Lower lobe of right lung (tissue), 2 donors: ENCODE results near the gene ADNP2. TPM values are rescaled to one million over a fixed set of nuclear protein-coding genes. Genes with fewer than 3 reads are reported as not detected.

Experiments used
- ATAC-seq, 2 donors: fragments of 200-7000 bp; cut with Tn5 transposase; one replicate each; pipeline ENCODE4 v1.9.1; 2020 to 2022; ENCODE audit warnings: mild to moderate bottlenecking in 2 of 2, moderate library complexity in 2 of 2
- DNase-seq: peaks from one replicate; pipeline ENCODE4 v3.0.0-alpha.2; 2020
- H3K27ac ChIP-seq: fragments of 200-600 bp; one replicate; pipeline ENCODE4 v1.8.0; 2022
- H3K27me3 ChIP-seq: fragments of 200-600 bp; one replicate; pipeline ENCODE4 v1.8.0; 2022; ENCODE audit warnings: low read depth
- H3K36me3 ChIP-seq: fragments of 200-600 bp; one replicate; pipeline ENCODE4 v1.8.0; 2022; ENCODE audit warnings: mild to moderate bottlenecking
- H3K4me1 ChIP-seq: fragments of 200-600 bp; one replicate; pipeline ENCODE4 v1.8.0; 2022
- H3K4me3 ChIP-seq: fragments of 200-600 bp; one replicate; pipeline ENCODE4 v1.8.0; 2022; ENCODE audit warnings: mild to moderate bottlenecking
- H3K9me3 ChIP-seq: fragments of 200-600 bp; one replicate; pipeline ENCODE4 v1.8.0; 2022
- intact Hi-C: fragments of 100-400 bp; cut with DNase I; formaldehyde crosslinking; loops from one replicate; pipeline ENCODE4 v1.11.0; 2022
- total RNA-seq: library from RNA; stranded (reverse); fragmentation: NEBNext Ultra II Directional; extraction: Animal tissue kit (Norgen Biotek cat#: 25700); gene quantifications from one replicate; pipeline ENCODE4 v1.2.1, GENCODE V29; 2021
- TF ChIP-seq, protein P1 (sequence below): fragments of 200-600 bp; IDR thresholded peaks from one replicate; pipeline ENCODE4 v1.8.0; 2022; ENCODE audit warnings: antibody characterized with exemption, mild to moderate bottlenecking
- donor health status: DM: no; HTN: yes; CAD: no; lungs with severe emphysema.

Gene ADNP2
- total RNA-seq, 1 donor from 2014 or later, result 16.5 TPM

DNA sequence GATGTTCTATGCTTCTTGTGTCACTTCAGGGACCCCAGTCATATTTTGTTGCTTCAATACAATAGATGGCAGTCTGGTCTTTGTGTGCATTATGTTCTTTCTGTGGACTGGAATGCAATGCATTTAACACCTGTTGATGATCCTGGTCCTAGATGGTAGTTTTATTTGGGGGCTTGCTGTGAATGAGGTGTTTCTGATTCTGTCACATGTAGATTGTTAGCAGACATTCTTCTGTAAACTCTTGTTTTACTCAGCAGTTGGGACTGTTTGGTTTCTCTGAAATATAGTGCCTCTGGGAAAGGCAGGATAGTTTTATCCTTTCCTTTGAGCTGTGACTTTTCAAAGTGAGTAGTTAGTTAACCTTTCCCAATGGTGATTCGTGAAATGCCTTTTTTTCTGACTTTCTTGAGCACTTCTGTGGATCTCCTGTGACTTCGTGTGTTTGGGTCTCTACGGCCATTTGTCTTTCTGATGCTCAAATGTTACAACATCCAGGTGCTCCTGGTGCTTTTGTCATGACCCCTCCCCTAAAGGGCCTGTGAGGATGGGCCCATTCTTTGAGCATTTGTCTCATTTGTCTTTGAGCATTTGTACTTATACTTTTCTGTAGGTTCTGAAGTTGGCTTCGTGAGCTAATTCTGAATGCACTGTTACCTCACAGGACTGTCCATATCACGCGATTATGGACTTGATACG, 20.8 kb downstream of the ADNP2 start:
- Histone ChIP-seq H3K36me3 (peaks cover 20% of the 10 kb centered on the region), H3K27ac (no peak overlapping the region), H3K4me3 (no peak overlapping the region), H3K9me3 (no peaks in the 10 kb centered on the region), H3K27me3 (no peaks in the 10 kb centered on the region), H3K4me1 (no peaks in the 10 kb centered on the region)
- ATAC-seq (no peak), DNase-seq (no peak)
- TF ChIP-seq, protein P1, sequence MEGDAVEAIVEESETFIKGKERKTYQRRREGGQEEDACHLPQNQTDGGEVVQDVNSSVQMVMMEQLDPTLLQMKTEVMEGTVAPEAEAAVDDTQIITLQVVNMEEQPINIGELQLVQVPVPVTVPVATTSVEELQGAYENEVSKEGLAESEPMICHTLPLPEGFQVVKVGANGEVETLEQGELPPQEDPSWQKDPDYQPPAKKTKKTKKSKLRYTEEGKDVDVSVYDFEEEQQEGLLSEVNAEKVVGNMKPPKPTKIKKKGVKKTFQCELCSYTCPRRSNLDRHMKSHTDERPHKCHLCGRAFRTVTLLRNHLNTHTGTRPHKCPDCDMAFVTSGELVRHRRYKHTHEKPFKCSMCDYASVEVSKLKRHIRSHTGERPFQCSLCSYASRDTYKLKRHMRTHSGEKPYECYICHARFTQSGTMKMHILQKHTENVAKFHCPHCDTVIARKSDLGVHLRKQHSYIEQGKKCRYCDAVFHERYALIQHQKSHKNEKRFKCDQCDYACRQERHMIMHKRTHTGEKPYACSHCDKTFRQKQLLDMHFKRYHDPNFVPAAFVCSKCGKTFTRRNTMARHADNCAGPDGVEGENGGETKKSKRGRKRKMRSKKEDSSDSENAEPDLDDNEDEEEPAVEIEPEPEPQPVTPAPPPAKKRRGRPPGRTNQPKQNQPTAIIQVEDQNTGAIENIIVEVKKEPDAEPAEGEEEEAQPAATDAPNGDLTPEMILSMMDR, result no peak
- intact Hi-C loops, result no loop called here

DNA sequence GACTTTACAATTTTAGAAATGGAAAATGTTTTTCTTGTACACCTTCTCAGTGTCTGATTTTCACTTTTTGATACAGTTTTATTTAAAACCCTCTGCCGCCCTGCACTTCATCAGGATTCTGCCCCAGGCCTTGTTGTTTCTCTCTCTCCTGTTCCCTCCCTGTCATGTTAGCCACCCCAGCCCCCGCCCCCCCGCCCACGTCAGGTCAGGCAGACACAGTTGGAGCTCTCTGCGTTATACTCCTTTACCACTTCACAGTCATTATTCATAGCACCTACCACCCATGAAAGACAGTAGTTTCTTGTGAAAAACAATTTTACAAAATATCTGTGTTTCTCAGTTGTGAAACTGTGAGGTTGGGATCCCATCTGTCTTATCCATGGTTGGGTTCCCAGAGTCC, 21.5 kb downstream of the ADNP2 start:
- Histone ChIP-seq H3K4me1 (no peaks in the 10 kb centered on the region), H3K9me3 (no peaks in the 10 kb centered on the region), H3K27ac (no peak overlapping the region), H3K27me3 (no peaks in the 10 kb centered on the region), H3K36me3 (peaks cover 26% of the 10 kb centered on the region), H3K4me3 (no peak overlapping the region)
- ATAC-seq (no peak), DNase-seq (no peak)
- intact Hi-C loops, result no loop called here
- TF ChIP-seq, protein P1, result no peak

DNA sequence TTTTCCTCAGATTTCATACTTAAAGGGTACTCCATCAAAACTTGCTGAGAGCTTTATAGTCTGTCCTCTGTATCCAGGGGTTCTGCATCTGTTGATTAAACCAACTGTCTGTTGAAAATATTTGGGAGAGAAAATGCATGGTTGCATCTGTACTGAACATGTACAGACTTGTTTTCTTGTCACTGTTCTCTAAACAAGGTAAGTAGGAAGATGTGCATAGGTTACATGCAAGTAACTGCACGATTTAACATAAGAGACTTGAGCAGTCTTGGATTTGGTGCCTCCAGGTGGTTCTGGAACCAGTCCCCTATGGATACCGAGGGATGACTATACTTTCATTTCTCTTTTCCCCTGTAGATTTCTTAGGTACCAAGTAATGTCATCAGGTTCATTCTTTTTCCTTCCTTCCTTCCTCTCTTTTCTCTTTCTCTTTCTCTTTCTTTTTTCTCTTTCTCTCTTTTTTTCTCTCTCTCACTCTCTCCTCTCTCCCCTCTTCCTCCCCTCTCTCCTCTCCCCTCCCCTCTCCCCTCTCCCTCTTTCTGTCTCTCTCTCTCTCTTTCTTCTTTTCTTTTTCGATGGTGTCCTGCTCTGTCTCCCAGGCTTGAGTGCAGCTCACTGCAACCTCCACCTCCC, 23.2 kb downstream of the ADNP2 start:
- intact Hi-C loops, result no loop called here
- Histone ChIP-seq H3K4me3 (no peak overlapping the region), H3K27me3 (no peaks in the 10 kb centered on the region), H3K9me3 (no peaks in the 10 kb centered on the region), H3K36me3 (peaks cover 43% of the 10 kb centered on the region), H3K27ac (no peak overlapping the region), H3K4me1 (no peaks in the 10 kb centered on the region)
- TF ChIP-seq, protein P1, result no peak
- ATAC-seq (no peak), DNase-seq (no peak)

DNA sequence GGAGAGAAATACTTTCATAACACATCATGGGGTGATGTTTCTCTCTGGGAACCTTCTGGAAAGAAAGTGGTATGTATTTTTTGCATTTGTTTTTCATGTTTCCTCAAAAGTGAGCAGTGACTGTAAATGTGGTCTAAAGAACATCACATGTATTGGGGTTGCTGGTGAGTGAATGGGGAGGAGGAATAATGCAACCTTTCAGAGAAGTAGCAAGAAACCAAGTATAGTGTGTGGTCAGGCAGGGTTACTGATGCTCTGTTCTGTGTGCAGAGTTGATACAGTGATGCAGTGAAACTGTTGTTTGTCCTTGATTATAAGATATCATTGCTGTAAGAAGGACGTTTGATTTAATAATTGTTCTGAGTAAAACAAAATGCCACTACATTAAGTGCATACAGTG, 24.1 kb downstream of the ADNP2 start:
- intact Hi-C loops, result no loop called here
- Histone ChIP-seq H3K27me3 (no peaks in the 10 kb centered on the region), H3K27ac (no peak overlapping the region), H3K4me1 (no peaks in the 10 kb centered on the region), H3K4me3 (no peak overlapping the region), H3K36me3 (peaks cover 51% of the 10 kb centered on the region), H3K9me3 (no peaks in the 10 kb centered on the region)
- DNase-seq (no peak), ATAC-seq (no peak)
- TF ChIP-seq, protein P1, result no peak

DNA sequence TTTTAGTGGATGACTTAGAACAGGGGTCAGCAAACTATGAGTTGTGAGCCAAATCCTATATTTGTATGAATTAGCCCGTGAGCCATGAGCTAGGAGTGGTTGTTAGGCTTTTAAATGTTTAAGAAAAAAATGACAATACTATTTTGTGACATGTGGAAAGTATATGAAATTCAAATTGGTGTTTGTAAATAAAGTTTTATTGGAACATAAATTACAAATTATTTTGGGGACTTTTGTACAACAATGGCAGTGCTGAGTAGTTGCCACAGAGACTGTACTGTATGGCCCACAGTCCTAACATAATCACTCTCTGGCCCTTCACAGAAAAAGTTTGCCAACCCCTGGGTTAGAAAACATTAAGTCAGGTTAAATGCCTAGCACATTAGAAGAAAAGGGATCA, 26.1 kb downstream of the ADNP2 start:
- H3K9me3 ChIP-seq, result no peaks in the 10 kb centered on the region
- H3K27ac ChIP-seq, result no peak overlapping the region
- intact Hi-C loops, result no loop called here
- H3K27me3 ChIP-seq, result no peaks in the 10 kb centered on the region
- no peak for ATAC-seq
- H3K4me1 ChIP-seq, result no peaks in the 10 kb centered on the region
- no peak overlapping the region for H3K4me3 ChIP-seq
- TF ChIP-seq, protein P1, result no peak
- peaks cover 70% of the 10 kb centered on the region for H3K36me3 ChIP-seq
- no peak for DNase-seq
